HG03521 (cell line): Measurements from ENCODE around the gene COL5A1.

Source experiments
- ATAC-seq: cut with Tn5 transposase; IDR thresholded peaks from one replicate; pipeline ENCODE4 v1.9.1; 2021; ENCODE audit warnings: mild to moderate bottlenecking, moderate library complexity; ENCODE audit not compliant: unreplicated experiment

Gene COL5A1

DNA sequence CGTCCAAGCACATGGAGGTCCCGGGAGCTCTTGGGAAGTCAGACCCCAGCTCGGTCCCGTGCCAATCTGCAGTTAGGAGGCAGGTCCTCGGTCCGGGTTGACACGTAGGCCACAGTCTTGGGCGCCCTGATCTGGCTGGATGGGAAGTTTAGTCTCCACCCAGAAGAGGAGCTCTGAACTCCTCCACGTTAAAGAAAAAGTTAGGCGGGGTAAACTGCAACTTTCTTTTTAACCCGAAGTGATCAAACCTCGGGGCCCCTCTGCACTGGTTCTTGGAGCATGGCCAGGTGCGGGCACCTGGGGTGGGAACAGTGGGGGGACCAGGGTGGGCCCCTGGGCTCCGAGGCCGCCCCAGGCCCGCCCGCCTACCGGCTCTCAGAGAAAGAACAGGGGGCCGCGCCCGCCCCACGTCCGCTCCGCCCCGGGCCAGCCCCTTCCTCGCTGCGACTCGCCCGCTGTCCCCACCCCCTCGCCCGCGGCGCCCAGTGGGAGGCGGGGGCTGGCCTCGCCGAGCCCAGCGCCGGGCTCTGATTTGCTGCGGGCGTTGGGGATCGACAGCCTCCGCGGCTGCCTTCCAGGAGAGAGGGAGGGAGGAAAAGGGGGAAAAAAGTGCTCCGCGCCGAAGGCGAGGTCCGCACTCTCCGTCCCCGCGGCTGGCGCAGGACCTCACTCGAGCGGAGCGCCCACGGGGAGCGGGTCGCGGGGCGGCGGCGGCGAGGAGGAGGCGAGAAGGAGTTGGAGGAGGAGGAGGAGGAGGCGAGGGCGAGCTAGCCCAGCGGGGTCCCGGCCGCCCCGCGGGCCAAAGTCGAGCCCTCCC is at the start of gene COL5A1:
Gene COL5A1 (plus strand): TSS at position 631 of the 817 bp plus-strand sequence. CDS start 385 bp downstream, outside the sequence.
- ATAC-seq, result no peak

DNA sequence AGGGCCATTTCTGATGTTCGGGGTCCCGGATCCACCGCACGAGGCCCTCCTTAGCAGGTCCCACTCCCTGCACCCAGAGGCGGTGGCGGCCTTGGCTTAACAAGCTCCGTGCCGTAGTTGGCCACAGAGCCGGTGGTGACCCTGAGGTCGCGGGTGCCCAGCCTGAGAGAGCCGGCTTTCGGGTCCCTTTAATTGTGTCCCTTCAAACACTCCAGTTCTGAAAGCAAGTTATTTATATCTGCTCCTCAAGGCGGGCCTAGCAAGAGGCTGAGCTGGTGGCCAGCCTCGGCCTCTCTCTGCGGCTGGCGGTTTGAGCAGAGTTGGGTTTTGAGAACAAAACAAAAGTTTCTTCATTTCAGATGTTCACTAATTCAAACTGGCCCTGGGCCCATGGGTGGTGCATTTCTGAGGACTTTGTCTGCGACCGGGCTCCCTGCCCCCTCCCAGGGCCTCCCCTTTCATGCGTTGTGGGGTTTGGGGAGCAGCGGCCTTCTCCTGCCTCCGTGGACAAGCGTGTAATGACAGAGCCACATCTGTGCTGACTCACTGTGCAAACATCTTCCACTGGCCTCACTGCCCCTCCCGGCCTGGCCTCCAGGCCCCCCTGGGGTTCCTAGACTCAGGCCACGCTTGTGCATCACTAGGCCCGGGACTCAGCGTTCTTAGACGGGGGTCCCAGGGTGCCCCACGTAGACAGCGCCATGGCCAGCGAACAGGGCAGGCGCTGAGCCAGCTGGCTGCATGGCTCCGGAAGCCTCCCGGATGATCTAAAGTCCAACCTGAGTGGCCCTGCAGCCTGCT is 49.4 kb upstream of the COL5A1 start:
- no peak for ATAC-seq

DNA sequence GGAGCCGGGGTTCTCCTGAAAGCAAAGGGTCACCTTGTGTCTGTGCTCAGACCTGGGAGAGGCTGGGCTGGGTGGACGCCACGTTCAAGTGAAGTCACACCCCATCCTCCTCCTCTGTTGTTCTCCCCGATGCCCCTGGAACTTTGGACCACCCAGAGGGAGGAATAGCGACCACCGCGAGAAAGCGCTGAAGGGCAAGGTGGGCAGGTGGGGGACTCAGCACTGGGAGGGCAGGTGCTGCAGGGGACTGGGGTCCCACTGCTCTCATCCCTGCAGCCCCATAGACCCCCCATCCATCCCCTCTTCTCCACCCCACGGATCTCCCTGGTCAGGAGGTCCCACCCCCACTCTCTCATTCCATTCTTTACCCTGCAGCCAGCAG is 48.8 kb upstream of the COL5A1 start:
- ATAC-seq, result no peak

DNA sequence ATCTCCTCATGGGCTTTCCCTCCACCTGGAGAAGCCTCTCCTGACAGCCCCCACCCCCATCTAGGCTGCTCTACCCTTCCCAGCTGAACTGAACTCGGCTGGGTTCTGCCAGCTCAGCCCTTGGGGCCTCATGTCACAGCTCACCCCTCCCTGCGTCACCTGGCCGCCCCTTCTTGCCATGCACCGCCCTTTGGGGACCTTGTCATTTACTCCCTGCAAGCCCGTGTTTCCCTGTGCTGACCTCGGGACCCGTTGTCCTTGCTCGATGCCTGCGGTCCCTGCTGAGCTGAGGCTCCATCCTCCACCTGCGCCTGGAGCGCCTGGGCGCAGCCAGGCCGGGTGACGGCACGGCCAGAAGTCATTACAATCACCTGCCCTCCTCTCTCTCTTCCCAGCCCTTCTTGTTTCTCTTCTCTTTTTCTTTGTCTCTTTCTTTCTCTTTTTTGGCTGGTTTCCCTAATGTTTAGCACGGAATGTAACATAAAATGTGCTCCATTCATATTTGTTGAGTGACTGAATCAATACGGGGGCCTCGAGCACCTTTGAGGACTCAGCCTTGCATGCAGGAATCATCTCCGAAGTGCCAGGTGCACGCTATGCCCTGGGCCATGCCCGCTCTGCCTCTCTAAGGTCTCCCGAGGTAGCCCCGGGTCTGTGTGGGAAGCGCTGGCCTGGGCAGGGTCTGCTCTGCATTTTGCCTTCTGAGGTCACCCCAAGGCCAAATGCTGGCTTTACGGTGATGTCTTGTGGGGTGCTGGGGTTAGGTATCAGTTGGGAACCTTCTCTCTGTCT is 48.1 kb upstream of the COL5A1 start:
- no peak for ATAC-seq

DNA sequence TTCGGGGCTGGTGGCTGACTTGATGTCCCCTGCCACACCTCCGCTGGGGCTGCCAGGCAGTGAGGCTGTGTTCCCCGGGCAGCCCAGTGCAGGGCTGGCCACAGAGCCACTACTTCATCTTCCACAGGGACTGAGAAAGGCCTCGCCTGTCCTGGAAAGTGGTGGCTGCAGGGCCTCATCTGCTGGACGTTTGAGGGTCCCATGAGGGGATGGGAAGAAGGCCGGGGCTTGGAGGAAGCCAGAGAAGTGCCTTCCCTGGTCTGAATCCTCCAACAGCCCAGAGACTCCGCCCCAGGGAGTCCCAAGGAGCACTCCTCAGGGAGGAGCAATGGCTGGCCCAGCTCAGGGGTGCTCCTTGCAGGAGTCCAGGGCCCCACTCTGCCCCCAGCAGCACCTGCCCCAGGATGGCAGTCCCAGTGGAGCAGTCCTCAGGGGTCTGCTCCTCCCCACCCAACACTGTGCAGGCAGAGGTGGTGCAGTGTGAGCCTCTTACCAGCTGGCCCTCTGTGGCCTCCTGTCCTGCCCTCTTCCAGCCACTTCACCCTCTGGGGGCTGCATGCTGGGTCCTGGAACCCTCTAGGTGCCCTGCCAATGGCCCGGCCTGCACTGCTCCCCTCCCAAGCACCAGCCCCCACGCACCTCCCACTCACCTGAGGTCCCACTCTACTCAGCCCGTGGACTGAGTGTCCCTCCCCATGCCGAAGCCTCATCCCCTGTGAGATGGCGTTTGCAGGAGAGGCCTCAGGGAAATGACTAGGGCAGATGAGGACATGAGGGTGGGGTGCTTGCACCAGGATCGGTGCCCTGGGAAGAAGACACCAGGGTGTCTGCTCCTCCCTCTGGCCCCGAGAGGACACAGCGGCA is 47.3 kb upstream of the COL5A1 start:
- ATAC-seq, result no peak

DNA sequence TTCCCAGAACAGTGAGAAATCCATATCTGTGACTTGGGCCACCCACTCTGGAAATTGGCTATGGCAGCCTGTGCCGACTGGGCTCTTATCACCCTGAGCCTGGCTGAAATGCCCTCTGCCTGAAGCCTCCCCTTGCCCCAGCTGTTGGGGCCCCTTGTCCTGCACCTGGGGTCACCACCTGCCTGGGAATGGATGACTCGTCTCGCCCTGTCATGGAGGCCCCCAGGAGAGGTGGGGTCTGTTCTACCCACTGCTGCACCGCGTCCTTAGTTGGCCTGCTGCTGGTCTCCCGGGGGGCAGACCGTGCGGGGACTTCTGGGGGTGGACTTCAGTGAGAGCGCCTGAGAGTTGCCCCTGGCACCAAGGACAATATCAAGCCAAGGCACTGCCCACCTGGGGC is 46.6 kb upstream of the COL5A1 start:
- ATAC-seq, result no peak

DNA sequence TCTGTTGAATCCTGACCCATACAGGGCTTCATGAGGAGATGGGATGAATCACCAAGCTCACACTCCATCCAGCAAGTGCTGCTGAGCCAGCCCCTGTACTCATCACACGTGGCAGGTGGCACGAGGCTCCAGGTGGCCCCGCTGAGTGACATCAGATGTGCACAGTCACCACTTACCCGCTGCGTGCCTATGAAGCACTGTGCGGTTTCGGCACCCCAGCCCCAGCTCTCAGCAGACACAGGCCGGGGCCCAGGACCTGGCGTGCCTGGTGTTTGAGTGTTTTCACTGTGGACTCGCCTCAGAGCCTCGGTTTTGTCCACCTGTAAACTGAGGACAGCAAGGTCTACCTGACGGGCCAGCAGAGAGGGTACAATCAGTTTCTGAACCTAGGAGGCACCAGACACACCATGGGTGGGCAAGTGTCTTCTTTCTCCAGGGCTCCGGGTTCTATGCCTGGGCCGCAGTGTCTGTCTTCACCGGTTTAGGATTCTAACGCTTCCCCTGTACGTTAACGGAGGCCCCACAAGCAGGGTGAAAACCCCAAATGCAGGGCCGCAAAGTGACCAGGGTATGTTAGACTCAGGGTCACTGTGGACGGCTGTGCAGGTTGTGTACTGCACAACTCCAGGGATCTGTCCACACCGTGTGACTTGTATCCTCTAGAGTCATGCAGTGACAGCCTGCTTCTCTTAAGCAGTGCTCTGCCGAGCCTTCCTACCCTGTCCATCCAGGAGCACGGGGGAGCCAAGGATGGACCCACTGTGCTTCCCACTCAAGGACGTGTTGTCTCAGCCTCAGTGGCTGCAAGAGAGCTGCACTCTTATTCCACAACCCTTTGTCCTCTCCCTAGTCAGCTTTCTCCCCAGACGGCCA is 44.3 kb upstream of the COL5A1 start:
- ATAC-seq, result no peak

DNA sequence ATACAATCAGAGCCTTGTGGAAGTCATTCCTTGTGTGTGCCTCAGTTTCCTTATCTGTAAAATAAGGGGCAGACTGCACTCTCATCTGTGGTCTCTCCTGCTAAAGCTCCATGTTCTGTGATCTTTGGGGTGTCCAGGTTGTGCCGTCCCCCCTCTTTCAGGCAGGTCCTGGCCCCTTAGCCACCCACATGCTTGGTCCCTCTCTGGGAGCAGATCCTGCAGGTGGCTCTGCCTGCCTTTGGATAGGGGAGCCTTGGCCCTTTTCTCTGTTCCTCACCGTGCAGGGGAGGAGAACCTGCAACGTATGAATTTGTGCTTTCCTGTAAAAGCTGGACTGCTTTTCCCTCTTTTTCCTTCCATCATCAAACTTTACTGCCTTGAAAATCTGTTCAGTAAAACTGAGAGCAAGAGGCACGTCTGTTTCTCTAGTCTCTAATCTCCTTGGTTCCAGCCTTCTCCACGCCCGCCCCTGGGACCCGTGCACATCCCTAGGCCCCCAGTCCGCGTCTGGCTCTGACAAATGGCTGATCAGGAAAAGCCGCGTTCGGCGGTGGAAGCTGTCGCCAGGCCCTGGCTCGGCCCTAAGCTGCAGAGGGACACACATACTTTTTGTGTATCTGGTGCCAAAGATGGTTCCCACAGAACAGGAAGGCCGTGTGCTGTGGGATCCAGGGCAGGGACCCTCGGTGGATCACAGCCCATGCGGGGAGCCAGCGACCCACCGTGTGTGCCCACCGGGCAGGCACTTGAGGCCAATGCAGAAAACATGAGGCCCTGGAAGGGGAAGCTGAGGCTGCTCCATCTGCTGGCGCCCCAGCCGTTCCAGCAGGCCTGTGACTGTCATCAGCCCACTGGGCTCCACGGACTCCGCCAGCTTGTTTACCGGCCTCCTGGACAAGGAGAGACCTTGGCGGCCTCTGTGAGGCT is 43.4 kb upstream of the COL5A1 start:
- ATAC-seq, result no peak

DNA sequence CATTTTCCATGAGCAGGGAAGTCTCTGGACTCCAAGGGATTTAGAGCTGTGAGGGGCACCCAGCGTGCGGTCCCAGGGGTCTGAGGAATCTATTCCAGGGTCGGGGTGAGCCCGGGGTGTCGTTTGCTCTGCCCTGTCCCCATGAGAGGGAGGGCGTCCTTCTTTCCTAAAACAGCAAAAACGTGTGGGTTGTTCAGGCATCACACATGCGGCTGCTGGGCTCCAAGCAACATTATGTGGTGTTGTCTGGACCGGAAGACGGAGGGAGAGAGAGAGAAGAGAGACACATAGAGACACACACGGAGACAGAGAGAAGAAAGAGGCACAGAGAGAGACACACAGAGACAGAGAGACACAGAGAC is 42.7 kb upstream of the COL5A1 start:
- ATAC-seq, result no peak

DNA sequence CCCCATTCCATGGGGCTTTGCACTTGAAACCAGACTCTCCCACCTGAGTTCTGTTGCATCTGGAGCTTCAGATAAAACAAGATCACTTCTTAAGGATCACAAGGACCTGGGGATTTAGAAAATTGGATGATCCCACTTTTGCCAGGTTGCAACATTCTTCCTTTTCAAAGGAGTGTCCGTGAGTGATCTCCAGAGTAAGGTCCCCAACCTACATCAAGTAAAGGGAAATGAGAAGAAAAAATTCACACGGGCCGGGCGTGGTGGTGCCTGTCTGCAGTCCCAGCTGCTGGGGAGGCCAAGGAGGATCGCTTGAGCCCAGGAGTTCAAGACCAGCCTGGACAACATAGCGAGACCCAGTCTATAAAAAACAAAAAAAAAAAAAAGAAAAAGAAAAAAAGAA is 41.2 kb upstream of the COL5A1 start:
- no peak for ATAC-seq

DNA sequence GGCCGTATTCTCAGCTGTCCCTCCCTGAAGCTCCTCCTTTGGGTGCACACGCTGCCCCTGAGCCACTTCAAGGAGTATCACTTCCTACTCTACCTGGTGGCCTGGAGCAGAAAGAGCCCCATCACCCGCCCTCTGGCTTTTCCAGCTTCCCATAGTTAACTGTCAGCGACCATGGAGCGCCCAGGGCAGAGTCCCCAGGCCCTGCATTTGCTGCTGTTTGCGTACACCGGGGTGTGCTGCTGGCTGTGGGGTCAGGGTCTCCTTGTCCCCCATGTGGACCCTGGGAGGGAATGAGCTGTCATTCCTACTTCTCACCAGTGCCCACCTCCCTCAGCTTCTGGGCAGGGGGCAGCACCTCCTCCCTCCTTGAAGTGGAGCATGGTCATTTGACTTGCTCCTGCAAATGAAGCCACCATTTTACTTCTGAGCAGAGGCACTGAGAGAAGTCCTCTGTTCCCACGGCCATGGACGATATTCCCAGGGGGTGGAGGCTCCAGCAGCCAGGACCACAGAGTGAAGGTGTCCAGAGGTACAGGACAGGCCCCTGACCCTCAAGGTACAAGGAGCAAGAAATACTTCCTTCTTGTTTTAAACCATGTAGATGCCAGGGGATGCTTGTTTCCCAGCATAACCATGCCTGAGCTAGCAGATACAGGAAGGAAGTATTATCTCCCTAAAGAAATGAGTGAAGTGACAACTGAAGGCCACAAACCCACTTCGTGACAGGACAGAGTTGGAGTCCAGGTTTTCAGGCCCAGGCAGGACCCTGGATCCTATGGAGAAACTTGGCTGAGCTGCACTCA is 40.6 kb upstream of the COL5A1 start:
- no peak for ATAC-seq

DNA sequence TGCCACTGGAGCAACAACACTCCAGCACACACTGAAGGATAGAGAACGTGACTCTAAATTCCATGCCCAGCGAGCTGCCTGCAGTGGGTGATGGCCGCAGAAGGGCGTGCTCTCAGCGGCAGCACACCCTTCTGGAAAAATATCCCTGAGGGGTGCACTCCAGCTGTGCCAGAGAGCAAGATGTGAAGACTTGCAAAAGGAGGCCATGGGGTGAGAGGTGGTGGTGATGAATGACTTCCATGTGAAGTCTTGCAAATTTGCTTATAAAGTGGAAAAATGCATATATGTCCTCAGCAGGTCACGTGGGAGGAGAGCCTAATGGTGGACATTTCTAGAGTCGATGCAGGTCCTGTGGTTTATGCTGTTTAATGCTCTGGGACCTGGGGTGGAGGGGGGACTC is 39.8 kb upstream of the COL5A1 start:
- no peak for ATAC-seq

DNA sequence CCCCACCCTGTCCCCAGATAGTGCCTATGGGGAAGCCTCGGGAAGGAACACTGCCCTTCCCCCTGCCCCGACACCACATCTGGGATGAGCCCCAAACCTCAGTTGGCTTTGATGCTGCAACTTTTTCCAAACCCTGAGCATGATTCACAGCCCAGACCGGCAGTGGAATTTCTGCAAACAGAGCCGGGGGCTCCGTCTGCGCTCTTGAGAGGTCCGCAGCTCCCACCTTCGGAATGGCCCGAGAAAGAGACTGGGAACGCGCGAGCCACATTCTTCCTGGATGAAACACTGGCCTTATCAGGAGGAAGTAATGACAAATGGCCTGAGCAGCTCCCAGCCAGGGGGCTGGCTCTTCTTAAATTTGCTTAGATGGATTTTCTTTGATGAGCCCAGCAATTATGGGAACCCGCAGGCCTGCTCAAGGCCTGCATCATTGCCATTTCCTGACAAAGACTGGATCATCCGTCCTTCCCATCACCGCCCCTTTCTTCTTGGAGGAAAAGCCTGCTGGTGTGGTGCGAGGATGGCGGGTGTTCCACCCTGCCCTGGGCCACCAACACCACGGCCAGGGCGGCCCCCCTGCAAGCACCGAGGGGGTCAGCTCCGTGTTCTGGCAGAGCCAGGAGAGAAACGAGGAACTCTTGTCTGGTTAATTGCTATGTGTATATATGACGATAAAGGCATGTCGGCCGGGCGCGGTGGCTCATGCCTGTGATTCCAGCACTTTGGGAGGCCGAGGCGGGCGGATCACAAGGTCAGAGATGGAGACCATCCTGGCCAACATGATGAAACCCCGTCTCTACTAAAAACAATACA is 38.8 kb upstream of the COL5A1 start:
- ATAC-seq, result no peak

DNA sequence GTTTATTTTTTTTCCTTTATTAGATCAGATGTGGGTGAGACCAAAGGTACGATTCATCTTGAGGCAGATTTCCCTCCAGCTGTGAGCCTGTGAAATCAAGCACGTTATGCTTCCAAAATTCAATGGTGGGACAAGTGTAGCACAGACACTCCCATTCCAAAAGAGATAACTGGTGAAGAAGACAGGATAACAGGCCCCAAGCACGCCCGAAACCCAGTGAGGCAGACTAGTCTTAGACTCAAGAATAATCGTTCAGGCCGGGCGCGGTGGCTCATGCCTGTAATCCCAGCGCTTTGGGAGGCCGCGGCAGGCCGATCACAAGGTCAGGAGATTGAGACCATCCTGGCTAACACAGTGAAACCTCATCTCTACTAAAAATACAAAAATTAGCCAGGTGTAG is 36.8 kb upstream of the COL5A1 start:
- no peak for ATAC-seq

DNA sequence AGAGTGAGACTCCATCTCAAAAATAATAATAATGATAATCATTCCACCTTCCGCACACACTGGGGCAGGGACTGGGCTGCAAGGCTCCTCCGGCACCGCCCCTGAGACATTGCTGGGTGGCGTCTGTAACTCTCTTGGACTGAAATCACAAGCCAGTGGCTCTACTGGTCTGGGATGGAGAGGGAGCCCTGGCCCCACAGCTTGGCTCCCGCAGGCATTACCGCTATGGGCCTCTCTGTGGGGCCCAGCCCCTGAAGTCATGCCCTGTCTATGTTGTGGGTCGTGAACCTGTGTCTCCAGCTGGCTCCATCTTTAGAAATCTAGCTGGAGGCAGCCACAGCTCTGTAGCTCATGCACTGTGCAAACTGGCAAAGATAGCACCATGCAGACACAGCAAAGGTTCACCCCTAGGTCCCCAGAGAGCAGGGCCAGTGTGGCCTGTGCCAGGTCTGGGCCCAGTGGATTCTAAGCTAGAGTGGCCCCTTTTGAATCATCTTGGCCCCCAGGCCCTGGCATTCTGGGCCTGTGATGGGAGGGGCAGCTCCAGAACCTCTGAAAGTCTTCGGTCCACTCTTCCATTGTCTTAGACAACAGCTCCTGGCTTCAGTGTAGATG is 36.1 kb upstream of the COL5A1 start:
- no peak for ATAC-seq

DNA sequence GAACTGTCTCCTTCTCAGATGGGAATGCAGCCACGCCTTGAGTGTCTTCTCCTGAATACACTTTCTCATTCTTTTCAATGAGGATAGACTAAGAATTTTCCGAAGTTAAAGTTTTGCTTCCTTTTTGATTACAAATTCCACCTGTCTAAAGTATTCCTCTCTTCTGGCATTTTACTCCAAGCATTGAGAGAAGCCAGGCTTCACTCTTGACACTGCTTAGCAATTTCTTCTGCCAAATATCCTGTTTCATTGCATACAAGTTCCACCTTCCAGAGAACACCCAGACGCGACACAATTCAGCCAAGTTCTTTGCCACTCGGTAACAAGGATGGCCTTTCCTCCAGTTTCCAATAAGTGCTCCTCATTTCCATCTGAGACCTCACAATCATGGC is 35.6 kb upstream of the COL5A1 start:
- ATAC-seq, result no peak
